DMS79 (cell line): ENCODE data around the gene SLC26A4.

Experiments used
- DNase-seq: peaks from one replicate; lab custom pipeline; 2025; lab: John Stamatoyannopoulos, UW

Gene SLC26A4

DNA sequence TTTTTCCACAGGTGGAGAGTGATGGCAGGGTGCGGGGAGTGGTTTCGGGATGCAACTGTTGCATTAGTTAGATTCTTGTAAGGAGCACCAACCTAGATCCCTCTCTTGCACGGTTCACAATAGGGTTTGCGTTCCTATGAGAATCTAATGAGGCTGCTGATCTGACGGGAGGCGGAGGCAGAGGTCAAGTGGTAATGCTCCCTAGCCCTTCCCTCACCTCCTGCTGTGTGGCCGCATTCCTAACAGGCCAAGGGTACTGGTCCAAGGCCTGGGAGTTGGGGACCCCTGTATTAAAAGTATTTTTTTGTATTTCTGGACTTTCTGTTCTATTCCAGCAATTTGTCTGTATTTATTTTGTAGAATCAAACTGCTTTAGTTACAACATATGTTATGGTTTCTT, 90.5 kb downstream of the SLC26A4 start:
- DNase-seq, result no peak

DNA sequence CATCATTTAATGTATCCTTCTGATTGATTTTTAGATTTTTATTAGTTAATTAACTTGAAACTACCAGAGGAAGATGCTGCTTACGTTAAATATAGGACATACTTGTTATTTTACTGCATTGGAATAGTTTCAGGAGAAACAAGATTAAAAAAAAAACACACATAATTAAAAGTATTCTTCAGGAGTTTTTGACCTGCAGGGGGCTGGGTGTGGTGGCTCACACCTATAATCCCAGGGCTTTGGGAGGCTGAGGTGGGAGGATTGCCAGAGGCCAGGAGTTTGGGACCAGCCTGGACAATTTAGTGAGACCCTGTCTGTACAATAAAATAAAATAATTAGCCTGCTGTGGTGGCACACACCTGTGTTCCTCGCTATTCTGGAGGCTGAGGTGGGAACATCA, 94.0 kb downstream of the SLC26A4 start:
- DNase-seq, result no peak

DNA sequence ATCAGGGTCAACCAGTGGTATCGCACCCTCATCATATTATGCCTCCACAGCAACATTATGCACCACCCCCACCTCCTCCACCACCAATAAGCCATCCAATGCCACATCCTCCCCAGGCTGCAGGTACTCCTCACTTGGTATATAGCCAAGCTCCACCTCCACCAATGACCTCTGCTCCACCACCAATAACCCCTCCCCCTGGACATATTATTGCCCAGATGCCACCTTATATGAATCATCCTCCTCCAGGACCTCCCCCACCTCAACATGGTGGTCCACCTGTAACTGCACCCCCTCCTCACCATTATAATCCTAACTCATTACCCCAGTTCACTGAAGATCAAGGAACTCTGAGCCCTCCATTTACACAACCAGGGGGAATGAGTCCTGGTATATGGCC, 98.0 kb downstream of the SLC26A4 start:
- DNase-seq, result no peak

DNA sequence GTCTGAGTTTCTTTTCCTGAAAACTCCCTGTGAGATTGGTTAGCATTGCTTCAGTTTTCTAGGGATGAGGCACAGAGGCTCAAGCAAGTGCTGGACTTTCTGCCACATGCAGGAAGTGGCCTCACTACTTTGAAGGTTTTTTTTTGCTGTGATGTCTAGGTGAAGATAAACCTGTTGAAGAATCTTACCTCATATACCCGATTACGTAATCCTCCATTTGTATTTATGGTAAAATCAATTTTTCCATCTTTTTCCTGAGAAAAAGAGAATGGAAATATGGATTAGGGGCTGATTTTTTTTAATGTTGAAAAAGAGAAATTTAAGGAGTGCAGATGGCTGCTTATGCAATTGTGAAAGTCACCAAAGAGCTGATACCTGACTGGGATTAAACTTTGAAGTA, 106.8 kb downstream of the SLC26A4 start:
- no peak for DNase-seq
